ENCODE measurements around the gene MYO9A.

Gene MYO9A

DNA sequence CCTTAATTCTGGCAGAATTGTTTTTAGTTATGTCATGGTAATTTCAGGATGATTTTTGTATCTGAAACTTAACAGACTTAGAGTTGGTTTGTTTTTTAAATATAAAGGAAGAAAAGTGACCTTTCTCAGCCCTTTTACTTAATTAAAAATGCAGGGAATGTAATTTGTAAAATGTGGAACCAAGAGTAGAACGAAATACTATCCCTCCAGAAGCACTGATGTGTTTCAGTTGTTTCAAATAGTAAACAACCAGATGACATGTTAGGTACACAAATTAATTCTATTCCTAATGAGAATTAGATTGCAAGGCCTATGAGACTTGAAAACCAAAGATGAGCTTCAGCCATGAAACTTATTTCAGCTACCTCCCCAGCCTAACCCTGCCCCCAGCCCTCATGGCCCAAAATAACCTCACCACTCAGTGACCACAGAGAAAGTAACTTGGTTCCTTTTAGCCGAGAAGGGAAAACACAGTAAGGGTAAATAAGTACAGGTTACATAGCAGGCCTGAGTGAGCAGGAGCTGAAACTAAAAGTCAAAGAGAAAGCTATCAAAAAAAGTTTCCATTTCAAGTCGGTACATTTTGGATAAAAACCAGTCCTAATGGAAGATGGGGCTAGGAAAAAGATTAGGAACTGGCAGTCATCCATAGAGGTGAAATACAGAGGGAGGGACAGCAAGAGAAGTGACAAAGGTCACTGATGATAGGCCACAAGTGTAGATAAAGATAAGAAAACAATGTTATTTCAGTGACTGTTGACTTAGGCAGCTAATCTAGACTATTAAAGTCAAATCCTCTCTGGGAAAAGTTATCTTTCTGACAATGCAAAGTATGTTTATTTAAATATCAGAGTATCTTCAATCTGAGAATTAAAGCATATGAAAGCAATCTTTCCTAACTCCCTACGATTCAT, 23.5 kb upstream of the MYO9A start:
- Histone ChIP-seq H3K27ac (no peak overlapping the region), H3K4me3 (no peak overlapping the region)

DNA sequence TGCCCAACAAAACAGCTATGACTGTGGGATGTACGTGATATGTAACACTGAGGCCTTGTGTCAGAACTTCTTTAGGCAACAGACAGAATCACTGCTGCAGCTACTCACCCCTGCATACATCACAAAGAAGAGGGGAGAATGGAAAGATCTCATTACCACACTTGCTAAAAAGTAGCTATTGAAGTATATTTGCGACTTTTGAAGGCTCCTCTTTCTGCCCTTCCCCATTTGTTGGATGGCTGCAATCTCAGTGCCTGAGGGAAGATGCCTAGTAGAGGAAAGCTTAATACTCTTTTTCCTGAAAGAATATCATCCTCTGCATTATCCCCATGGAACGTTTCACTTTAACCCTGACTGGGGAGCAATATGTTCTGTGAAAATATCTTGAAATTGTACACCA, 22.1 kb upstream of the MYO9A start:
- no peak overlapping the region for H3K4me3 ChIP-seq
- no peak overlapping the region for H3K27ac ChIP-seq

DNA sequence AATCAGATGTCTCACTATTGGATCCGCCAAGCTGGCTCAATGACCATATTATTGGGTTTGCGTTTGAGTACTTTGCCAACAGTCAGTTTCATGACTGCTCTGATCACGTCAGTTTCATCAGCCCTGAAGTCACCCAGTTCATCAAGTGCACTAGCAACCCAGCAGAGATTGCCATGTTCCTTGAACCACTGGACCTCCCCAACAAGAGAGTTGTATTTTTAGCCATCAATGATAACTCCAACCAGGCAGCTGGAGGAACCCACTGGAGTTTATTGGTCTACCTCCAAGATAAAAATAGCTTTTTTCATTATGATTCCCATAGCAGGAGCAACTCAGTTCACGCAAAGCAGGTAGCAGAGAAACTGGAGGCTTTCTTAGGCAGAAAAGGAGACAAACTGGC, 21.7 kb upstream of the MYO9A start:
- H3K27ac ChIP-seq = no peak overlapping the region
- no peak overlapping the region for H3K4me3 ChIP-seq

DNA sequence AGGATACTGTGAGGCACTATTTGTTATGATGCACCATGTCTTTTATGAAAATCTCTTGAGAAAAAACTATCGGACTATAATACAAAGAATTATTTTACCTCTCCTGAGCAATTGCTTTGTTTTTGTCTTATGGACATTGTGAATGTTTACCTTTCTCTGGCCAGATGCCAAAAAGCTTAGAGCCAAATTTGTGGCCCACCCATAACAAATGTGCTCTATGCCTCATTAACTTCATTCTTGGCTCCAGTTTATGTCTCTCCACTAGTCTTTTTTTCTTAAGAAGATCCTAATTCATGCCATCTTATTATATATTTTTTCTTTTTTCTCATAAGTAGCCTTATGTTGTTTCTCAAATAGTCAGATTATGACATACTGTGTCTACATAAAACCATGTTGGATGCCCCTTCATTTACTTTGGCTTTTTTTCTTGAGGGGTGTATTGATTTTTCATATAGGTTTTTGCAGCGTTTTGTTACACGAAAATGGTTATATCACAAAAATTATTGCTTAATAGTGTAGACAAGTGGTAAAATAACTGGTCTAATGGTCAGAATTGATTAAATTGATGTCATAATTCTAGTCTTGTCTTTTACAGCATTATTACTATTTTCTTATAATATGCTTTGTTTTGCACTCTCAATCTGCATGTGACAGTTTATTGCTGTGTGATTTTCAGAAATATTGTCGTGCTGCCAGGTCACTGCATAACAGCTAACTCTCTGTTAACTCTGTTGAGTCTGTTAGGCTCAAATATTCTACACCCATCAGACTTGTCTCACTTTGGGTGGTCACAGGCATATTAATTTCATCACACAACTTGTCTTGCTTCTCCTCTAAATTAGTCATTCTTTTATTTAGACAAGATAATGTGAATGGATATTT, 18.5 kb upstream of the MYO9A start:
- no peak overlapping the region for H3K27ac ChIP-seq
- H3K4me3 ChIP-seq = no peak overlapping the region

DNA sequence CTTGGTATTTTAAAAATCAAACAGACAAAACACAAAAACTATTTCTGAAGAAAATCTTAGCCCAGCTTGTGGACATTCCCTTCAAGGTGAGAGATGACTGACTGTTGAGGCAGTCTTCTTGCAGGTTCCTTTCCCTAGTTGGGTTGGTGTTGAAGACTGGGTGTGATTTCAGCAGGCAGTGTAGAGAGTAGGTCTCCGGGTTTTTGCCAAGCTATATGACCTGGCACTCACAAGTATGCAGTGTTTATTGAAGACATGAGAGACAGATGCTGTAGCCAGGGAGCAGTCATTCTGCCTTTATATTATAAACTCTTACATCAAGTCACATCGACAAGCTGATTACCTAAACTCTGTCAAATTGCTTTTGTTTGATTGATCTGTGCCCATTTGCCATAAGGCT, 17.8 kb upstream of the MYO9A start:
- H3K4me3 ChIP-seq = no peak overlapping the region

DNA sequence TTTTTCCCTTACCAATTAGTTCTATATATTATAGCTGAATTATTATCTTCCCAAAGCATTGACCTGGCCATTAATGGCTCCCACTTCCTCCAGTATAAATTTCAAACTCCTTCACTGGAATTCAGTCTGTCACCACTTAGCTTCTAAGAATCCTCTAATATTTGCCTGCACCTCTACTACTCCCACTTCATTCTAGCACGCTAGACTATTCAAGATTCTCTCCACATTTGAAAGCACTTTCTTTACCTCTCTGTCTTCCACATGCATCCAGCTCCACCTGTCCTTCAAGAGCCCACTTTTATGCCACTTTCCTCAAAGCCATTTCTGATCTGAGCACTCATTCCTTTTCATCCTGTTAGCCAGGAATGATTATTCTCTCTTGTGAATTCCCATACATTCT, 15.3 kb upstream of the MYO9A start:
- no peak overlapping the region for H3K27ac ChIP-seq
- H3K4me3 ChIP-seq = no peak overlapping the region

More for the DNA sequence above, 17.8 kb upstream of the MYO9A start:
- no peak overlapping the region for H3K27ac ChIP-seq

DNA sequence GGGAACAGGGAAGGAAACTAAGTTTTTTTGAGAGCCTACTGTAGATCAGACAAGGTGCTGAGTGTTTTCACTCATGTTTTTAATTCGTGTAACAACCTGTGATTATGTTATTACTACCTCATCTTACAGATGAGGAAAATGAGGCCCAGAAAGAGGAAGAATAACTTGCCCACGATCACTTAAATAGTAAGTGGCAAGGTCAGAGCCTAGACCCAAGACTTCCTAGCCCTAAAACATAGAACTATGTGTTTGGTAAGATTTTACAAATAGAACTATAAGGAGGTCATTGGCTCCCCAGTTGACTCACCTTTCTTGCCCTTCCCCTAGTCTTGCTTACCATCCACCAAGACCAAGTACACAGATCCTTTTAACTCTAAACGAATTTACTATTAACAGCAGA, 14.0 kb upstream of the MYO9A start:
- Histone ChIP-seq H3K27ac (no peak overlapping the region), H3K4me3 (no peak overlapping the region)

DNA sequence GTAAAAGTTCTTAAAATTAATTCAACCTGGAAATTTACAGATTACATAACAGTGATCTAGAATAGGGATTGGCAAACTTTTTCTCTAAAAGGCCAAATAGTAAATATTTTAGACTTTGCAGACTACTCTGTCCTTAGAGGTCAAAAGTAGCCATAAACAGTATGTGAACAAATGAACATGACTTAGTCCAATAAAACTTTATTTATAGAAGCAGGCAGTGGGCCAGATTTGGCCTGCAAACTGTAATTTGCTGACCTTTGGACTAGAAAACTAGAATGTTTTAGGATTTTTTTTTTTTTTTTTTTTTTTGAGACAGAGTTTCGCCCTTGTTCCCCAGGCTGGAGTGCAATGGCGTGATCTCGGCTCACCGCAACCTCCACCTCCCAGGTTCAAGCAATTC, 12.3 kb upstream of the MYO9A start:
- H3K4me3 ChIP-seq = no peak overlapping the region
- no peak overlapping the region for H3K27ac ChIP-seq

DNA sequence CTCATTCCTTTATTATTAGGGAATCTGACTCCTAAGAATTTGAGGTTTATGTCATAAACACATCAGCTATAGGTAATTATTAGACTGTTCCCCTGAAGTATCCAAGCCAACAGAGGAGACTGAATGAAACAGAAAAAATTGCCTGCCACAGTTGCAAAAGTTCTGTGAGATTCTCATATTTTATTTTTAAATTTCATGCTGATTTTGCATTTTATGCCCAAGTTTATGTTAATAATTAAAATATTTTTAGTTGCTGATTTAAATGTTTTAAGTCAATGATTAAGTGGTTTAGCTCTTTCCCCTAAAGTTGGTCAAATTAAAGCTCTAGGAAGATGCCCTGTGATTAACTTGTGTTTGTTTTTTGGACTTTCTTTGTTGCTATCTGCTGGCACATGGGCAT, 10.4 kb upstream of the MYO9A start:
- Histone ChIP-seq H3K4me3 (no peak overlapping the region), H3K27ac (no peak overlapping the region)

DNA sequence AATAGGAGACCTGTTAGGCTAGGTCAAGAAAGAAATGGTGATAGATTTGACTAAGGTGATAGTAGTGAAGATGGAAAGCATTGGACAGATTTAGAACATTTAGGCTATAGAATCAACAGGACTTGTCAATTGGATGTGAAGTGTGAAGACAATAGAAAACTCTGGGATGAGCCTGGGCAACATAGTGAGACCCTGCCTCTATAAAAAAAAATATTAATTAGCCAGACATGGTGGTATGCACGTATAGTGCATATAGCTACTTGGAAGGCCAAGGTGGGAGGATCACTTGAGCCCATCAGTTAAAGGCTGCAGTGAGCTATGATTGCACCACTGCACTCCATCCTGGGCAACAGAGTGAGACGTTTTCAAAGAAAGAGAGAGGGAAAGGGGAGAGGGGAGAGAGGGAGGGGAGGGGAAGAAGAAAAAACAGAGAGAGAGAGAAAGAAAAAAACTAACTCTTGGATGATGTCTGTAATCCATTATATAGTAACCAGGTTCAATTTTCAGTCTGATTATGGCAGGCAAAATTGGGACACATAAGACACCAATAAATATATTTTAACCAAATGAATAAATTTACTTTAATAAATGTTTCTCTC, 9.9 kb upstream of the MYO9A start:
- Histone ChIP-seq H3K27ac (no peak overlapping the region), H3K4me3 (no peak overlapping the region)

DNA sequence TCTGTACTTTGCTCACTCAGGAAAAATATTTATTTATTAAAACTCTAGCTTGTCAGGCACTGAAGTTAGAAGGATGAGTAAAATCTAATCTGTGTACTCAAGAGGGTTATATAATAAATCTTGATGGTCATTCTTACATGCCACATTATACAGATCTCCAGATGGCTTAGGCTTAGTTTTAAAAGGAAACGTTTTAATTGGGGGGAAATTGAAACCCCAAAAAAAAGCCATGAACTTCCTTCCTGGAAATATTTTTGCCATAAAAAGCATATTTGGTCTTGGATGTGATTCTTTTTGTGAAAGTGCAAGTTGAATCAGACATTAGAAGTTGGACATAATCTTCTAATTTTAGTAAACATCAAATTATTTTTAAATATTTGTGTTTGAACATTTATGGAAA, 6.3 kb upstream of the MYO9A start:
- no peak overlapping the region for H3K4me3 ChIP-seq

DNA sequence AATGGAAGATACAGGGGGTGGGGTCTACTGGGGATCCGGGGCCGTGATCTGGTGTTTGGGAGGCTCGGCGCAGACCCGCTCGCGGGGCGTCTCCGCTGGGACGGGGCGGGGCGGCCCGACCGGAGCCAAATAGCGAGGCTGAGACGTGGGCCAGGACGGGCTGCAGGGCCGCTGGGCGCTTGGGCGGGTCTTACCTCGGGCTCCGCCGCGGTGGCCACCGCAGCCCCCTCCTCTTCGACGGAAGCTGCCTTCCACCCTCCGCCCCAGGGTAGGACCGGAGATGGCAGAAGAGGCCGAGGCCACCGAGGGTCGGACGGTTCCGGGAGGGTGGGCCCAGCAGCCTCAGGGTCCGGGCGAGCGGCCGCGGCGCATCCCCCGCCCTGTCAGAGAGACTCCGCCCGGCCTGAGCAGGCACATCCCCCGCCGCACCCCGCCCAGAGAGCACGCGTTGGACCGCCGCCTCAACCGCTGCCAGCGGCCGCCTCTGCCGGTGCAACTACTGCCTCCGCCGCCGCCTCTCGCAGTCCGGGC, 399 bp downstream of the MYO9A start:
- H3K4me3 ChIP-seq = peak overlapping the region; percentile 74 to 94 (median 90)
- H3K27ac ChIP-seq = peak overlapping the region; percentile 72 to 97 (median 95)

More for the DNA sequence above, 6.3 kb upstream of the MYO9A start:
- no peak overlapping the region for H3K27ac ChIP-seq

DNA sequence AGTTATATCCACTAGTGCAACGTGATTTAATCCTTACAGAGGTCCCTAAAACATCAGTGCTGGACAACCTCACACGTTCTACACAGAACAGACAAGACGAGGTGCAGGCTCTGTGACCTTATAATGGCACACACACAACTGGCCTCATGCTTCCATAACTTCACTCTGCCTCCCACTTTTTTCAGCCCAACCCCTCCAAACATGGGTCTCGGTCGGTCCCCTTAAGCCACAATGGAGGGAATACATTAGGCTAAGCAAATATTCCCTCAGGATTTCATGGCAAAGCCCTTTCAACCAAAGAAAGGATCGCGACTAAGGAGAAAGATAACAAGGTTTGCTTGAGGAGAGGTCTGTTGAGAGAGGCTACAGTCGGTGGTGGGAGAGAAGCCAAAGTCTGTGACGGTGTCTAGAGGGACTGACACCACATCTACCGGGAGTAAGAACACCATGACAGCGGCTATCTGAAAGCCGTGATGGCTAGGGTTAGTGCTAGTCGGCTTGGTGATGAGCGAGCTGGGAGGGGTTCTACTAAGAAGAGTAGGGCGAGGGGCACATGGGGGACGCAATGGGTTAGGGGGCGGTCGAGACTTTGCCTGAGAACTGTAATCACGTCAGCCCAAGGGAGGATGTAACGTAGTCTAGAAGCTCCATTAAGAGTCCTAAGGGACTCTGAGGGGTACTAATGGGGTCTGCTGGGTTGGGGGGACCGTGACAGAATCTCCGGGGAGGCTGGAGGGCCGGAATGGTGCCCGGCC, 1.0 kb downstream of the MYO9A start:
- peak overlapping the region; percentile 74 to 94 (median 90) for H3K4me3 ChIP-seq

DNA sequence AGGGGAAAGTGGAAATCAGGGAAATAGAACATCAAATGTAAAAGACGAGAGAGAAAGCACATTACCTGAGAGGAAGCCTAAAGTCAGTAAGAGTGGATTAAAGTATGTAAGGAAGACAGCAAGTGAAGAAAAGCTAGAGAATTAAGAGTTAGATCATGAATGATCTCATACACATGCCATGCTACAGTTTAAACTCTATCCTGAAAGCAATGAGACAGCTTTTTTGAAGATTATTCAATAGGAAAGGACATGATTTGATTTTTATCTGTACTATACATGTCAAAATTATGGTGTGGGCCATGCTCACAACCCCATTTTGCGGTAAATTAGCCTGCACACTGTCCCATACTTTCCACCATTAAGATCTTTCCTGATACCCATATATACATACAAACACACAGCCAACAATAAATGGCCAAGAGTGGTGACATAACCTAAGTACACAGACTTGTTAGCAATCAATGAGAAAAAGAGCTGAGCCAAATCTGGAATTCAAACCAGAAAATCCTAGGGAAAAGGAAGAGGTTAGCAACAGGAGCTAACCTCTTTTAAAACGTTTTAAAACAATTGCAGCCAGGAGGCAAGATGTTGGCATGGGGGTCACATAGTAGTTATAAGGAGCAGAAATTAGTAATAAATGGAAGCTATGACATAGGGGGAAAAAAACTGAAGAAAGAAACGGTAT, 4.5 kb downstream of the MYO9A start:
- H3K27ac ChIP-seq = no peak overlapping the region

More for the DNA sequence above, 1.0 kb downstream of the MYO9A start:
- peak overlapping the region in 20 of 21 experiments; percentile 72 to 97 (median 96) for H3K27ac ChIP-seq

DNA sequence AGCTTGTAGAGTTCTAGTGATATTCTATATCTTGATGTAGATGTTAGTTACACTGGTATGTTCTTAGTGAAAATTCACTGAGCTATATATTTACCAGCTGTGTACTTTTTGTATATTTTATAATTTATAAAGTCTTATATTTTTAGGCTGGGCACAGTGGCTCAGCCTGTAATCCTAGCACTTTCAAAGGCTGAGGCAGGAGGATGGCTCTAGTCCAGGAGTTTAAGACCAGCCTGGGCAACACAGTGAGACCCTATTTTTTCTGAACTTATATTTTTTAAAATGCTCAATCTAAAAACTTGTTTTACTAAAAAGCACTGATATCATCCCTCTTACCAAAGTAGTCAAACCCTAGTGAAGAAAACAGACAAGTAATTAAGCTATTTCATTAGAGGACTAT, 5.1 kb downstream of the MYO9A start:
- Histone ChIP-seq H3K27ac (no peak overlapping the region), H3K4me3 (no peak overlapping the region)

More for the DNA sequence above, 4.5 kb downstream of the MYO9A start:
- no peak overlapping the region for H3K4me3 ChIP-seq

DNA sequence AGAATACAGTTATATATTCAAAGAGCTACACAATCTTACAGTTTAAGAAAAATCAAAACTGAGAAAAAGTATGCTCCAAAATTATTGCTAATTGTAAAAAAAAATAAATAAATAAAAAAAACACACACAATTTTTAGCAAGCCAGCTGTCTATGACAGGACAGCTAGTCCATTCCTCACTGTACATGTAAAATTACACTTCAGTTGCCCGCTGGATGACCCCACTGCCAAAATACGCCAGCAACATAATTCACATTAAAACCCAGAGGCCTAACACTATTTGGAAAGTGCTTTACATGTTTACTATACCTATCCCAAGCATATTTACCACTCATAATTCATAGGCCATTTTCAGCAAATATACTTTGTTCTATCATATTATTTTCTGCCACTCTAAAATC, 5.8 kb downstream of the MYO9A start:
- Histone ChIP-seq H3K27ac (no peak overlapping the region), H3K4me3 (no peak overlapping the region)

DNA sequence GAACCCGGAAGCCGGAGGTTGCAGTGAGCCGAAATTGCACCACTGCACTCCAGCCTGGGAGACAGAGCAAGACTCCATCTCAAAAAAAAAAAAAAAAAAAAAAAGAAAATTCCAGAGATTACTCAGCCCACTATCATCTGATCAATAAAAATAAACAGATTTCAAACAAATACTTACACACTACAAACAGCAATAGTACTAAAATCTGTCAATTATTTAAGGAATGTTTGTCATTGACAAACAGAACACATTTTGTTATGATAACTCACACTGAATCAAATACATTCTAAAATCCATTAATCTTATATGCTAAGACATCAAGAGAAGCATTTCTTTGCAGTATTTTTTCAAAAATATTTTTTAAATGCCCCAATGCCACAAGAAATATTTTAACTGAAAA, 7.6 kb downstream of the MYO9A start:
- no peak overlapping the region for H3K4me3 ChIP-seq
- H3K27ac ChIP-seq = no peak overlapping the region

DNA sequence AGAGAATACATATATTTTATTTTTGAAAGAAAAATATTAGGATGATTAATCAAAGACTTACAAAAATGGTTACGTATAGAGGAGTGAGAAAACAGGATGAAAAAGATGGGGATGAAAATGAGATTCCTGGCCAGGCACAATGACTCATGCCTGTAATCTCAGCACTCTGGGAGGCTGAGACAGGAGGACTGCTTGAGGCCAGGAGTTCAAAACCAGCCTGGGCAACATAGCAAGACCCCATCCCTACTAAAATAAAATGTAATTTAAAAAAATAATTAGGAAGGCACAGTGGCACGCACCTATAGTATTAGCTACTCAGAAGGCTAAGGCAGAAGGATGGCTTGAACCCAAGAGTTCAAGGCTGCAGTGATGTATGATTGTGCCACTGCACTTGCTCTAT, 11.9 kb downstream of the MYO9A start:
- H3K4me3 ChIP-seq = no peak overlapping the region
- no peak overlapping the region for H3K27ac ChIP-seq

DNA sequence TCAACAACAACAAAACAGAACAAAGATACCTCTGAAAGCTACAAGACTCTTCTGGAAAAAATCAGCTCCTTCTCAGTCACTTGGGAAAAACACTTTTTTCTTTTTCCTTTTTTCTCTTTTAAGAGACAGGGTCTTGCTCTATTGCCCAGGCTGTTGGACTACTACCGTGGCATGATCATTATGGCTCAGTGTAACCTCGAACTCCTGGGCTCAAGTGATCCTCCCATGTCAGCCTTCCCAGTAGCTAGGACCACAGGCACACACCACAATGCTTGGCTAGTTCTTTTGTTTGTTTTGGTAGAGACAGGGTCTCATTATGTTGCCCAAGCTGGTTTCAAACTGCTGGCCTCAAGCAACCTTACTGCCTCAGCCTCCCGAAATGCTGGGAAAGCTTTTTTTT, 12.8 kb downstream of the MYO9A start:
- no peak overlapping the region for H3K4me3 ChIP-seq
- no peak overlapping the region for H3K27ac ChIP-seq
